ENCODE results near the gene GPSM1. TPM values are rescaled to one million over a fixed set of nuclear protein-coding genes. Genes with fewer than 3 reads are reported as not detected.
A peak's percentile ranks its signal among the peaks of the same experiment; 100 is the strongest.
"Not testable (repeated sequence)": the region's sequence is repeated elsewhere in the genome, so short reads cannot be mapped to it uniquely, and the experiment has no call there.

Gene GPSM1
- total RNA-seq, 2 experiments from 2014 or later, result 9.1 to 11.0 TPM

GRCh38 chr9:136404801-136405136 lies 77.4 kb downstream of the GPSM1 start:
- Mint-ChIP-seq H3K9me3 (no peaks in the 10 kb centered on the region), H3K4me3 (peak overlapping the region; percentile 67), H3K4me1 (peaks cover 58% of the 10 kb centered on the region), H3K36me3 (peaks cover 62% of the 10 kb centered on the region), H3K27me3 (no peaks in the 10 kb centered on the region), H3K27ac (peak overlapping the region; percentile 89)
- DNase-seq, result no peak

- peak overlapping the region; percentile 67 for H3K4me3 Mint-ChIP-seq
These were observed 78.1 kb downstream of the GPSM1 start for GRCh38 chr9:136405481-136405880.

GRCh38 chr9:136405904-136406303 lies 78.6 kb downstream of the GPSM1 start:
- Mint-ChIP-seq H3K36me3 (peaks cover 63% of the 10 kb centered on the region), H3K4me1 (peaks cover 55% of the 10 kb centered on the region), H3K27ac (peak overlapping the region; percentile 56)
- not testable (repeated sequence) for H3K9me3 Mint-ChIP-seq, H3K4me3 Mint-ChIP-seq, DNase-seq, H3K27me3 Mint-ChIP-seq

More at GRCh38 chr9:136405481-136405880, 78.1 kb downstream of the GPSM1 start:
- DNase-seq, result no peak
- H3K36me3 Mint-ChIP-seq, result peaks cover 64% of the 10 kb centered on the region
- peak overlapping the region; percentile 89 for H3K27ac Mint-ChIP-seq
- H3K27me3 Mint-ChIP-seq, result no peaks in the 10 kb centered on the region
- H3K4me1 Mint-ChIP-seq, result peaks cover 59% of the 10 kb centered on the region
- no peaks in the 10 kb centered on the region for H3K9me3 Mint-ChIP-seq

- not testable (repeated sequence) for DNase-seq, H3K27me3 Mint-ChIP-seq, H3K9me3 Mint-ChIP-seq, H3K4me3 Mint-ChIP-seq, H3K27ac Mint-ChIP-seq
- Mint-ChIP-seq H3K36me3 (peaks cover 64% of the 10 kb centered on the region), H3K4me1 (peaks cover 65% of the 10 kb centered on the region)
These were observed 79.7 kb downstream of the GPSM1 start for GRCh38 chr9:136407061-136407460.

- Mint-ChIP-seq H3K36me3 (peaks cover 60% of the 10 kb centered on the region), H3K27ac (peak overlapping the region; percentile 57), H3K4me1 (peaks cover 63% of the 10 kb centered on the region), H3K4me3 (peak overlapping the region; percentile 34), H3K27me3 (no peaks in the 10 kb centered on the region), H3K9me3 (no peaks in the 10 kb centered on the region)
- no peak for DNase-seq
These were observed 80.6 kb downstream of the GPSM1 start for GRCh38 chr9:136407911-136408310.

Other genes with a start within 250 kb of the GPSM1 start
- 1 to 10 TPM; 5.3 to 5.6 TPM for gene NACC2, start 232.2 kb upstream of the GPSM1 start, total RNA-seq
- gene TMEM250, start 208.7 kb upstream of the GPSM1 start, total RNA-seq, result 10 to 100 TPM; 27.2 to 28.7 TPM
- not detected for gene LHX3, start 122.4 kb upstream of the GPSM1 start, total RNA-seq
- gene QSOX2, start 81.7 kb upstream of the GPSM1 start, total RNA-seq, result 10 to 100 TPM; 17.0 to 18.3 TPM
- gene CCDC187, start 23.4 kb upstream of the GPSM1 start, total RNA-seq, result not detected
- gene DNLZ, start 36.2 kb downstream of the GPSM1 start, total RNA-seq, result 10 to 100 TPM; 24.9 to 26.2 TPM
- gene CARD9, start 46.1 kb downstream of the GPSM1 start, total RNA-seq, result 1 to 10 TPM; 1.5 to 1.8 TPM
- gene SNAPC4, start 72.6 kb downstream of the GPSM1 start, total RNA-seq, result 10 to 100 TPM; 25.2 to 28.0 TPM
- 10 to 100 TPM; 55.4 to 58.2 TPM for gene ENTR1, start 83.1 kb downstream of the GPSM1 start, total RNA-seq
- gene PMPCA, start 83.1 kb downstream of the GPSM1 start, total RNA-seq, result 100 to 1,000 TPM; 124 to 130 TPM
- gene INPP5E, start 112.3 kb downstream of the GPSM1 start, total RNA-seq, result 10 to 100 TPM; 10.9 to 12.1 TPM
- gene SEC16A, start 155.5 kb downstream of the GPSM1 start, total RNA-seq, result 10 to 100 TPM; 69.4 to 71.2 TPM
- 10 to 100 TPM; 48.2 to 51.6 TPM for gene NOTCH1, start 218.5 kb downstream of the GPSM1 start, total RNA-seq